Raji (cell line): ENCODE measurements around the gene RAB22A.

Experiments
- POLR2A ChIP-seq: IDR thresholded peaks from 2 replicates; pipeline ENCODE4 v1.6.1; 2011; ENCODE audit warnings: low read depth, low read length, control low read depth; ENCODE audit not compliant: insufficient read depth

RAB22A gene

GRCh38 chr20:58361481-58362205, 52.1 kb downstream of the RAB22A start:
- TF ChIP-seq POLR2A, result no peak

- no peak for TF ChIP-seq POLR2A
These were observed 52.6 kb downstream of the RAB22A start for GRCh38 chr20:58362206-58362516.

- no peak for TF ChIP-seq POLR2A
These were observed 53.5 kb downstream of the RAB22A start for GRCh38 chr20:58362970-58363369.

GRCh38 chr20:58366866-58367265, 57.4 kb downstream of the RAB22A start:
- no peak for TF ChIP-seq POLR2A

GRCh38 chr20:58372806-58373205, 63.3 kb downstream of the RAB22A start:
- TF ChIP-seq POLR2A, result no peak

GRCh38 chr20:58374027-58374850, 64.7 kb downstream of the RAB22A start:
- no peak for TF ChIP-seq POLR2A

- TF ChIP-seq POLR2A, result no peak
These were observed 65.6 kb downstream of the RAB22A start for GRCh38 chr20:58374906-58375758.

- no peak for TF ChIP-seq POLR2A
These were observed 66.3 kb downstream of the RAB22A start for GRCh38 chr20:58375759-58376352.

- no peak for TF ChIP-seq POLR2A
These were observed 67.5 kb downstream of the RAB22A start for GRCh38 chr20:58377017-58377416.

GRCh38 chr20:58377766-58378401, 68.4 kb downstream of the RAB22A start:
- TF ChIP-seq POLR2A, result no peak

- TF ChIP-seq POLR2A, result no peak
These were observed 69.2 kb downstream of the RAB22A start for GRCh38 chr20:58378704-58379103.

- no peak for TF ChIP-seq POLR2A
These were observed 72.1 kb downstream of the RAB22A start for GRCh38 chr20:58381627-58382026.

- TF ChIP-seq POLR2A, result no peak
These were observed 72.6 kb downstream of the RAB22A start for GRCh38 chr20:58382096-58382495.

- no peak for TF ChIP-seq POLR2A
These were observed 75.3 kb downstream of the RAB22A start for GRCh38 chr20:58384821-58385220.
